GM21423 (cell line): ENCODE data around the gene NR2F2.

Experiments used
- ATAC-seq: cut with Tn5 transposase; IDR thresholded peaks from one replicate; pipeline ENCODE4 v1.9.1; 2021; ENCODE audit warnings: mild to moderate bottlenecking, moderate library complexity; ENCODE audit not compliant: unreplicated experiment

Gene NR2F2

DNA sequence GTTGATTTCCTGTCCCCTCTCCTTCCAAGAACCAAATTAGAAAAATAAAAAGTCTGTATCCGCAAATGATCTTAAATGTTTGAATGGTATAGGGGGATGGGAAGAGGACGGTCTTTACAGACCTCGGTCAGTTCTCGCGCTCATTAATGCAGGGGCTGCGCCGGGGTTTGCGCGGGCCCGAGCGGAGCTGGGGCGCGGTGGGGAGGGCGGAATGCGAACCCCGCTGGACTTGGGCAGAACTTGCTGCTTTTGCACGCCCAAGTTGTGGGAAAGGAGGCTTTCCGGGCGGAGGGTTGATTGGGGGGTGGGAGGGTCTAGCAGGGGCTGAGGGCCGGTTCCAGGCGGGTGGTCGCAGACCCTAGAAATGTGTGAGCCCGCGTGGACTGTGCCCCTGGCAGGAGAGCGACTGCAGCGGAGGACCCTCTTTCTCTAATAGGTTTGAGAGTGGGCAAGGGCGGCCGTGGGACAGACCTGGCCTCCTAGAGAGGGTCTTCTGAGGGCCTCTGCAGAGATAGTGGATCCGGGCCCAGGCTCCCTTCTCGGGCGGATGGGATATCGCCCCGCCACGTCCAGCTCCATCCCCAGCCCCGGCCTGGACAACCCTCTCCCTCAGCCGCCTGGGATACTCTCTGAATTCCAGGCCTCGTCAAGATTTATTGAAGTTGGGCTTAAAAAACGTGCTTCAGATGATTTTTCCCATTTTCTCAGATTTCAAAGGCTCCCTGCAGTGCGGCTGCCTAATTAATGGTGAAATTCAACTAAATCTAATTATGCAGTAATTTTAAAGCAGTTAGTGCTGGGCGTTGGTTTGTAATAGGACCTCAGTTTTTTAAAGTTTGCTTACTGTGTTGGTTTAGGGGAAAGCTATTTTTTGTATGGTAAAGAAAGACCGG is 11.3 kb downstream of the NR2F2 start:
- ATAC-seq: no peak

DNA sequence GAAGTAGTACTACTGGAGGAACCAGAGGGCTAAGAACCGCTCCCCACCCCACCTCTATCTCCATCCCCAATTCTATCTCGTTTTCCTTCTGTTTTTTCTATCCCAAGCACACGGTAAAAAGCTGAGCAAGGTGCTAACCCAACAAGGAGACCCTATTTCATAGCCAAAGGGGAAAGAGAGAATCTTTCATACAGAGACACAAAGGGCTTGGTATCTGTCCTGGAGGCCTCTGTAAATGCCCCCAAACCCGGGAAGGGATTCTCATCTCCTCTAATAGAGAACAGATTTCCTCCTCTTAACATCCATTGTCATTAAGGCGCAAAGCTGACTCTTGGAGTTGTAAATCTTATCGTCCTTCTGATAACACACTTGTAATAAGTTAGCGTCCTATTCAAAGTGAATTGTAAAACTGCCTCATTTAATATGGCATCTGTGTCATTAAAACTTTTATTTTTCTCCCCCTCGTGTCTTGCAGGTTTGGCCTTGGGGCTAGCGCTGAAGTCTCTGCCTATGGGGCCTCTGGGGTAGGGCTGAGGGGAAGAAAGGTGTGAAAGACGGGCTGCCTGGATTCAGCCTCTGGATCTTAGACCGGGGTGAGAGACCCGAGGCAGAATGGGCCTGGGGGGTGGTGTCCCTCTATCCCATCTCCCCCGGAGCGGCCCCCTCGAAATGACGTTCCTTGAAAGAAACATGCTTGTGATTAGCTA is 12.1 kb downstream of the NR2F2 start:
- no peak for ATAC-seq

DNA sequence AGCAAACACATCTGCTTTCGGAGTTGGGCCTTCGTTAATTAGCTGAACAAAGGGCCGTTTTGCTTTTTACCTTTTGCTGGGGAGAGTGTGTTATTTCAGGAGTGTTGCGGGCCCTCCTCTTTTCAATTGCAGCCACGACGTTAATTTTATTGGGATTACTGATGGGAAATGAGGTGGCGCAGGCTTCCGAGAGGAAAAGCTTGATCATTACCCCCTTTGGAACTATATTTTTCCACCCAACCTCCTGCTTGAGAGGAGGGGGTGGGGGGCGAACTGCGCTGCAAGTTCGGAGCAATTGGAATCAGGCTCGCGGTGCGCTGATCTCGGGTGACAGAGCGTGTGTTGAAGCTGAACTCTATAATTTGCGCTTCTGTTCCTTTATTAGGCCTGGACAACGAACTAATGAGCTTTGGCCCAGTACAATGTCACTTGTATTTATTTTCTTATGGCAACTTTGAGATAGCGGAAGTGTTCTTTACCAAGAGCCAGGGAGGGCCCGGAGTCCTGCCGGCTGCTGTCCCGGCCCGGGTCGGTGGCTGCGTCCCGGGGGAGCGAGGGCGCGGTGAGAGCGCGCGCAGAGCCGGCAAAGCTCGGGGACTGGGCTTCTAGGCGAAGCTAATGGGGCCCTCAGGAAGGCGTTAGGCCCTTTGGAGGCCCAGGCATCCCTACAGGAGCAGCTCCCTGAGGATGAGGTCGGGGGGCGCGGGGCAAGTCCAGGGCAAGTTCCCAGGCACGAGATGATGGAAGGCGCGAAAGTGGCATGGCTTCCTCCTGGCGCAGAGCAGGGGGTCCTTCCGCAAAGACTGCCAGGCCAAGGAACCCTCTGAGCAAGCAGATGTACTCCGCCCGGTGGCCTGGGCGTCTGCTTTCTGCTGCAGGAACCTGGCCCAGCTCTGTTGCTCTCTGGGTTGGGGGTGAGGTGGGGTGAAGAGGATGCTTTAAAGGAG is 12.9 kb downstream of the NR2F2 start:
- ATAC-seq: no peak

DNA sequence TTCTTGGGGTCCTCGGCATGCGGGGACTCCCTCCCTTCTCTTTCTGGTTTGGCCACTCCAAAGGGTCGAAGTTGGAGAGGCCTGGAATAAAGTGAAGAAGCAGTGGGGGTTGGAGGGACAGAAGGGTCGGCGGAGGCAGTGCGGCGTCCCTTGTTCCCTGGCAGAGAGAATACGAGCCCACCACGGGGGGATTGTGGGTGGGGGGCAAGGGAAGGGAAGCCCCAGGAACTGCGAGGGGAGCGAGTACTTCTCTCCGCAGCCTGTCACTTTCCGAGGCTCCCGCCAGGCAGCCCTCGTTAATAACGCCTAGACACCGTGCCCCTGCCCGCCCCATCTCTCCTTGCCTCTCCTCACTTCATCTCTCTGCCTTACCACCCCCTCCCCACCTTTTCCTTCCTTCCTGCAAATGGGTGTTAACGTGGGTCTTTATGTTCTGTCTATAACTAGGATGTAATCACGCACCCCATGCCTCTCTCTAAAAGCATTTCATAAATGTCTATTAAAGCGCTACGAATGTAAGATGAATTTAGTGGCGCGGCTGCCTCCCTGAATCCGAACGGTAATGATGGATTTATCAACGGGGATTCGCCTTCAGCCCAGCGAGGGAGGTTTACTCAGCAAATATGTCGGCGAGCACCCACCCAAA is 13.7 kb downstream of the NR2F2 start:
- no peak for ATAC-seq

DNA sequence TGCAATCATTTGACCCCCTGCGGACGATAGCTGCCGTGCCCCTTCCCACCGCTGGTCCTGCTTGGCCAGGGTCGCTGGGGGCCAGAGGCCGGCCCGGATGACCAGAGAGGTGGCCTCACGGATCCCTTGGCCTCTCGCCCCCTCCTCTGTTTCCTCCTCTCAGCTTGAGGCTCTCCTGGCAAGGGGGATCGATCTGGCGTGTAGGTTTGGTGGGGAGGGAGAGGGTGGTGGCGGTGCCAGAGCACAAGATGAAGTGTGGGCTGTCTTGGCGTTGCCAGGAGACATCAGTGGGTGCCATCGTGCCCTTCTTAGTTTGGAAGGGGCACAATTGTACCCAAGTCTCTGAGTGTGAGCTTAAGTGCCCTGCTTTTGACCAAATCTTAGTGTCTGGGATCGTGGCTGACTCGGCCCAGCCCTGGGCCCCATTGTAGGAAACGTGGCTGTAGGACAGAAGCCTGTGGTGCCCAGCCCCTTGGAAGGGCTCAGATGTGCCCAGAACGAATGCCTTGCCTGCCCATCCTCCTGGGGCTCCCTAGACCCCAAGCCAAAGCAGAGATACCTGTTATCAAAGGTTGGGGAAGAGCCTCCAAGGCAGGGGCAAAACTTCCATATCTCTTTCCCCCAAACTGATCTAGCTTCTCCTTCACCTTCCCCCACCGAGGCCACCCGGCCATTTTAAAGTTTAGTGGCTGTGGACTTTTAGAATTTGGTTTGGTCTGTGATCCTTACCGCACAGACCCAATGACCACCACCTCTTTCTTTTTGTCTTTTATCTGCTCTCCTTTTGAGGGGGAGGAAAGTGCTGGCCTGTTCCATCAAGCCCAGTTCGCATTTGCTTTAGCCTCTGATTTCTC is 14.4 kb downstream of the NR2F2 start:
- ATAC-seq: no peak

DNA sequence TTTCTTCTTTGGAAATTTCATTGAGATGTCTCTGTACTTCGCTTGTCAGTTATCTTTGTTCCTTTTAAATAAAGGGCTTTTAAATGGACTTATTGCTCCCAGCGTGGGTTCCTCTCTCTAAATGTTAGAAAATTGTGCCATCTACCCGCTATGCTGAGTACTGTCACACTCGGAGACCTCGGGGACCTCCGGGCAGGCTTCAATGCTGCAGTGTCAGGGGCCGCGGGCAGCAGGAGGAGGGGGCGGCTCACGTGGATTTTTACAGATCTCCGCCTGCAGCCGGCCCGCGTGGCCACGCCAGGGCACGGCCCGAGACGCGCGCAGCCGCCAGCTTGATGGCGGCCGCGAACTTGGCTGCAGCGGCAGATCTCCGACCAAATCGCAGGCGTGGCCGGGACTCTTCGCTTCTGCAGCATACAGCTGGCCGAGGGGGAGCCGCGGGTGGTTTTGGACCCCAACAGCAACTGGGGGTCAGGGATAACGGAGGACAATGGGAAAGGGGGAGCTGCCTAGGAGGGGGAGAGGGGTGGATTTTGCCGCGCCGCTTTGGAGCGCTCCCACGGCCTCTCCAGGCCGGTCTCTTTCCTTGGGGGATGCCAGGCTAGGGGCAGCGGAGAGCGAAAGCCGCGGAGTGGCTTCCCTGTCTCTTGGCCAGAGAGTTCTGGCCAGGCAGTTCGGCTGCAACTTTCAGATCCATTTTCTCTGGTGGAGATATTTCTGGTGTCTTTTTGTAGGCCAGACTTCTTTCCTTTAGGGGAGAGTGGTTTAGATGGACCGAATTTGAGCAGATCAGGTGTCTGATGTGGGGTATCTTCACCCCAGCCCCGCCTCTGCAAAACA is 15.3 kb downstream of the NR2F2 start:
- ATAC-seq: peak; percentile 57

DNA sequence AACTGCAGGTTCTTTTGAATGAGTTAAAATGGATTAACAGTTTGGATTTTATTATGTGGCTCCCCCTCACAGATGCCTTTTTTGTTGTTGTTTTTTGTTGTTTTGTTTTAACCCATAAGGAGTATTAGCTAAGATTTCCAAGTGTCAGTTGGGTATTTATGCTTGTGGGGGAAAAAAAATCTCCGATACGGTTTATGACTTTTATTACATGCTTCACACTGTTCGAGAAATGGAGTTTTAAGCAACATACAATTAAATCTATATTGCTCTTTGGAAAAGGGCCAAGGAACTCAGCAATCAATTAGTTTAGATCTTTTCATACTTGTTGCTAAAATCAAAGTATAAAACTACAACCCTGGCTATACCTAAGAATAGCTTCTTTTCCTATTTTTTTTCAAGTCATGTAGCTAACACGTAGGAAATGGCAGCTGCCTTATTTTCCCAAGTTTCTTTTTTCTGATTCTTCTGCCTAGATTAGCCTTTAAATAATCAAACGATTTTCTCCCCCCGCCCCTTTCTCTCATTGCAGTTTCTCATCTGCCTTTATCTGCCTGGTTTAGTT is 16.0 kb downstream of the NR2F2 start:
- ATAC-seq: no peak

DNA sequence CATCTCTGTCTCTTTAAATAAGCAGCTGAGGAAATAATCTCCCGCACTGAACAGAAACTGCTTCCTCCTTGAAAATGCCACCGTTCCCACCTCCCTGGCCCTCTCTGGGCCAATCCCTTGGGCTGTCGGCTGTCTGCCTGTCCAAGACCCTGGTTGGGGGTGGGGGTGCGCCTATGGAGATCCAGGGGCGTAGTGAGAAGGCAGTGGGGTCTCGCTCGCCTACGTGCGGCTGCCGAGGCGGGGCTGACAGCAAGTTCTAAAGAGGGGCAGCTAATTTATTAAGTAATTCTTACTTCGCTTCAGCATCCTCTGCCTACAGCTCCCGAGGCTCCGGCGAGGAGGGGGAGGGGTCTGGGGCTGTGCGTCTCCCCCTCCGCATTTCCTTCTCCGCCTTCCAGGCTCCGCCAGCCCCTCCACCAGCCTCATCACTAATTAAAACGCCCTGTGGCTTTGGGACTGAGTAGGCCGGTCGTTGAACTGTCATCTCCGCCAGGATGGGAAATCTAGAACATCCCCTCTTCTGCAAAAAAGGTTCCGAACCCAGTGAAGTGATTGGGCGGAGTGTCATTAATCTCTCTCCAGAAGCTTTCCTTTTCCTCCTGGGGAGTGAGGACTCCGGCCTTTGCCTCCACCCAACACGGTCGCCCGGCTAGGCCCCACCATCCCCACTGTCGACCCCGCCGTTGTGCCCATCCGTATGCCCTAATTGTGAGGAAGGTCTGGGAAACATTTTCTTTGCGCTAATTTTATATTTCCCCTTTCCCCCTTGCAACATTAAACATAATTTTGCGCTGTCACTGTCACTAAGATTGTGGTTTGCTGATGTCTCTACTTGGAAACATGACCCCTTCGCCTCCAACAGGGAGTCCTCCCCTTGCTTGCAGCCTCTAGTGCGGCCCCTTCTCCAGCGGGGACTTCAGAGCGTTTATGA is 16.9 kb downstream of the NR2F2 start:
- ATAC-seq: no peak

DNA sequence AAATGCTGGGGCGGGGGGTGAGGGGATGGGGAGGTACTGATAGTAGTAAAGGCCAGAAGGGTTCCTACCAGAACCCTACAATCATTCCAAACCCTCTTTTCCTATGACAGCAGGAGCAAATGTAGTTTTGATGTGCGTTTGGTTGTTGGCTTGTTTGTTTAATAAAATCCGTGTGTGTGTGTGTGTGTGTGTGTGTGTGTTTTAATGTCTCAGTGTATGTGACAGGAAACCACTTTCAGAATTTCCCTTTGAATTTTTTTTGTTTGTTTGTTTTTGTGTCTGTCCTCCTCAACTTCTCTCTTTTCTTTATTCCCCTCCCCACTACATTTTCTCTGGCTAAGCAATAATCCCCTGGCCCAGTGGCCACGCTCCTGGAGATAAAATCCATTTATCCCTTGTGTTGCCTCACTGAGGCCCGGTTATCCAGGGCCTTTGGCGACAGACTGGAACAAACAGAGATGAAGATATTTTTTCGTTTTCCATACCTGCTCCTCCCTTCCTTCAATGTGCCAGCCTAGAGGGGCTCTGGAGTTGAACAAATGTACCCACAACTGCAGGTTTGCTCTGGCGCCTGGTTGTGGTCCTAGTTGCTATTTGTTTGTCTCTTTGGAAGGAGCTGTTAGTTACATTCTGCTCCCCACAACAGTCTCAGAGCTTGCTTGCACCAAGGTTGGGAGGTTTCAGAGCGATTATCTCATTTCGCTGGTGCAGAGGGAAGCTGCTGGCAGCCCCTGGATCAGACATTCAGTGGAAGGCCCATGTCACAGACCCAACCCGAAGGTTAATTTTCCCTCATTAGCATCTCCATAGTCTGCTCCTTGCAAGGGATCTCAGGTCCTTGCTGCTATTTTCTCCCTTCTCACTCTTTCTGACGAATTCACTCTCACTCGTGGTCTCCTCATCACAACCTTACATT is 17.9 kb downstream of the NR2F2 start:
- ATAC-seq: no peak

DNA sequence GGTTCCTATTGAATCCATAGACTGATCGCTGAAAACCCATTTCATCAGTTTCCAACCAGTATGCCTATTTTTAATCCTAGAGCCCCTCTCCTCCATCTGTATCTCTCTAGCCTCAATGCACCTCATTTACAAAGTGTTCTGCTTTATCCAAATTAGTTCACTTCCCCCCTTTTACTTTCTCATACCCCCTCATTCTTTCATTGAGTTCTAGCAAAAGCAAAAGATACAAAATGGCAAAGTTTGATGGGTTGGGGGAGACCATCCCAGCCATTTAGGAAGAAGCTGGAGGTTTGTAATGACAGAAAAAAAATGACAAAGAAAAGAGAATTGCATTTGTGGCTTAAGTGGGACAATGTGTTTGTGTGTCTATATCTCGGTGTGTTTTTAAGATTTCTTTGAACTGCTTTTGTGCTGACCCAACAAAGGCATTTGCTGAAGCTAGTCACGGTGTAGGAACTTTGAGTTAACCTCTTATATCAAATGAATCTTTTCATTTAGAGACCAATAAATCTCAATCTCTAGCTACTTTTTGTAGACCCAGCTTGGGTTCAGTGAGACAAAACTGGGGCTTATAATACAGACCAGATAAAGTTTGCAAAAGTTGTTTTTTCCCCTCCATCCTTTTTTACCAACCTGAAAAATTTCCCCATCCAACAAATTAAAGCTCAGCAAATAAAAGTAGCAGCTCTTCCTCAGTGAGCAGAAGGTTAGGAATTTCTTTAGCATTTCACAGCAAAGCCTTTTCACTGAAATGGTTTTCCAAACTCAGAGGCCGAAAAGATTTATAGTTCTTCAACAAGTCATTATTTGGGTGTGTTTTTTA is 18.7 kb downstream of the NR2F2 start:
- ATAC-seq: no peak

DNA sequence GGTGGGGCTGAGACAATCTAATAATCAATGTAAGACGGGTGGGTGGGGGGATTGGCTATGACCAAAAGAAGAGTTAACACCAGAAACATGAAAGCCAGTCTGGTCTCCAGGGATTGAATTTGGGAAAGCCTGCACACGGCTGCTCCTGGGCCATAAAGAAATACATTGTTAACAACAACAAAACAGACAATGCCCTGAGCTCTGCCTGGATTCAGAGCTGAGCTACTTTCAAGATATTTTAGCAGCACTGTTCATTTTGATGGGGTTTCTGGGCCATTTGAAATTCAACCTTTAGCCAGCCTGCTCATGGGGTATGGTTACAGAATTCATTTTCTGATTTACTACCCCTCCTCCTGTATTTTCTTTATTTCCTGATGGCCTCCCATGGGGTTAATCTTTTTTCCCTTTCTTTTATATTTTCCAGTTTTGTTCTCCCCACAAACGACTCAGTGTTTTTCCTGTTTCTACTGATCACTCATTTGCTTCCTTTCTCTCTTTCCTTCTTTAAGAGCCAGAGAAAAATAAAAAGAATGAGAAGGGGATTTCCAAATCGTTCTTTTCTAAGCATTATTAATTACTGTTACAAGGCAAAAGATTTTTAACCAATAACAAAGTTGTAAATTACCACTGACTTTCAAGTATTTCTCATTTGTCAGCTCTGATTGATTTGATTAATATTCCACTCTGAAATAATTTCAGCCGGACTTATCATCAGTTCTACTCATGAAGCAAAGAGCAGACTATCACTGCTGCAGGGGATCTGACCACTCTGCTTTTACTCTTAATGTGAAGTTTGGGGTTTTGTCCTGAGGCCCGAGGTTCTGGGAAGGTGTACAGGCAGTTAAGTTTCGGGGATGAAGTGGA is 19.6 kb downstream of the NR2F2 start:
- ATAC-seq: no peak

DNA sequence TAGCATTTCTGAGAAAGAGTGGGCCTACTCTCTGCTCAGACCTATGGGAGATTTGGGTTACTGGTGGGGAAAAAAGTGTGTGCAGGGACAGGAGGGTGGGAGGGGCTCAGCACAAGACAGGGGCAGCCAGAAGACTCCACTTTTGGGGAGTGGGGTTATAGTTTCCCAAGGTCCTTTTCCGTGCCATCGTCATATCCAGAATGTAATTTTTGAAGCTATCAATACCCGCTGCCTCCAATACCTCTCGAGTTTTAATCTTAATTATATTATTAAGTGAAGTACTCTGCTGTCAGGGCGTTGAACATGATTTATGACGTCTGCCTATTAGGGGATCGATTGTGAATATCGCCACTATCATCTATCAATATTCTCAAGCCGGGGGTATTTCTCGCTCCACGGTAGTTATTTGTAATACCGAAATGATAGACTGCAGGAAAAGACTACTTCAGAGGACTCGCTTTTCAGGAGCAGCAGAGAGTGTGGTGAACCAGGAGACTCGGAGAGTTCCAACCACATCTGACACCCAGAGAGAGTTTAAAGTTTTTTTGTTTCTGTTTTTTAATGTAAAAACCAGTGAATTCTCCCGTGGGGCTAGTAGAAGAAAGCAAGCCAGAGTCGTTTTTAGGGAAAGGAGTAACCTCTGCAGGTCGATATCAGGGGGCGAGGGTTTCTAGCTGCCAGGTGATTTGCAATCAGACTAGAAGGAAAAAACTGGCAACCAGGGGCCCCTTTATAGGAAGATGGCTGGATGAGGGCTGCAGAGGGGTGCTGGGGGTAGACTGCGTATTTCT is 20.6 kb downstream of the NR2F2 start:
- ATAC-seq: no peak

DNA sequence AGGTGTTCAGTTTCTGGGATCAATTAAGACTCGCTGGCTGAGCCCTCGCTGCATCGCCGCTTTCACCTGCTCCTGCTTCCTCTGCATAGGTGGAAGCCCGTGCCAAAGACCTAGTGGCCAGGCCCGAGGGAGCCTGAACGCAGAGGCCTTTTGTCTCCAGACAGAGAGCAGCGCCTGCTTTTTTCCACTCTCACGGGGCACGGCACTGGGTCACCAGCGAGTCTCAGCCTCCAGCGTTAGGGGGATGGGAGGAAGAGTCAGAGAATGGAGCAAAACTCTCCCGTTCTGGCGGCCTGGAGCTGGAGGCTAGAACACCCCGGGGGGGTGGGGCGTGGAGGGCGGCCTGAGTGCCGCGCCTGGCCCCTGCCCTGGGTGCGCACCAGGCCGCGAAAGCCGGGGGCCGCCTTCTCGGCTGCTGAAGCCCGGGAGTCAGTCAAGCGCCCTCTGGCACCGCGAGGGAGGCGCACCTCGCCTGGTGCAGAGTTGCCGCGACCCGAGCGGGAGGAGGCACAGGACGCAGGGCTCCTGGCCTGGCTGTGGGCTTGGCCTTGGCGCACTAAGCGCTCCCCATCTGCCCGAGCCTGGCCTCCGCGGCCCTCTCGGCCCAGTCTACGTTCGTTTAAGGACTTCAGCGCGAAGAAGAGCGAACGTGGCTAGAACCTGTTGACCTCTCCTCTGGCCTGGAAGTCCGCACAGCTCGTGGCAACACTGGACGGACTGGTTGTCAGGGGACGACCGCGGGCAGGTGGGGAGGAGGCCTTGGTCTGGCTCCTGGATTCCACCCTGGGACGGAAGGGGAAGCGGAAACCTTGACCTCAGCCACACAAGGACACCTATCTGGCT is 21.5 kb downstream of the NR2F2 start:
- no peak for ATAC-seq
